ENCODE measurements around the gene PROC. TPM values are rescaled to one million over a fixed set of nuclear protein-coding genes. Genes with fewer than 3 reads are reported as not detected.

The PROC gene
- total RNA-seq, 1 experiment from 2014 or later = not detected

GRCh38 chr2:127413782-127414637 lies 4.2 kb upstream of the PROC start:
- Histone ChIP-seq H3K79me2 (ENCODE audit: insufficient read depth, low read length) (no peaks in the 10 kb centered on the region), H2AFZ (ENCODE audit: low read depth, low read length, poor library complexity, severe bottlenecking) (no peak overlapping the region), H3K9me2 (ENCODE audit: insufficient read depth) (no peaks in the 10 kb centered on the region), H4K20me1 (ENCODE audit: insufficient read depth) (no peaks in the 10 kb centered on the region), H3K27ac (ENCODE audit: low read depth, low read length) (no peak overlapping the region), H3K27me3 (ENCODE audit: insufficient read depth, low read length) (no peaks in the 10 kb centered on the region; the same call in 1 of the 2 replicates), H3K9me3 (ENCODE audit: control insufficient read depth in 1 of 2, insufficient read depth in 1 of 2, low read depth in 1 of 2, low read length in 2 of 2) (no peaks in the 10 kb centered on the region), H3K9ac (ENCODE audit: low read length) (no peak overlapping the region), H3K4me2 (ENCODE audit: low read length) (peak overlapping the region; percentile 7; the same call in 1 of the 2 replicates), H3K4me3 (replicated peaks in 1 of 2; ENCODE audit: low read depth in 1 of 2, low read length in 2 of 2) (no peak overlapping the region), H3K36me3 (ENCODE audit: control insufficient read depth in 1 of 2, insufficient read depth in 2 of 2, low read length in 2 of 2) (no peaks in the 10 kb centered on the region), H3K4me1 (ENCODE audit: control insufficient read depth in 1 of 2, insufficient read depth in 2 of 2, low read length in 2 of 2) (peaks cover 17 to 34% of the 10 kb centered on the region in 2 experiments)
- ChIA-PET POLR2A (no interaction called here), RAD21 (ENCODE audit: low non-redundant PET in 1 of 2, low total read pairs in 2 of 2, uncharacterized antibody in 2 of 2, unreplicated experiment in 2 of 2) (no interaction called here), CTCF (interaction anchor here (4.0 kb wide), 1 partner anchor 217 kb away, joined by 22 read pairs; no protein-coding TSS in a partner anchor)
- intact Hi-C loops (cut with micrococcal nuclease) = loop anchor here (5.0 kb wide), 1 partner anchor 57 kb away; no protein-coding TSS in a partner anchor
- ATAC-seq = no peak
- no peak for DNase-seq (ENCODE audit: low read depth, low spot score)
- TF ChIP-seq REST (IDR thresholded peaks at IDR 0.05; ENCODE audit: low read depth) (no peak), EZH2 (IDR thresholded peaks at IDR 0.05) (no peak)
- no TSS peak for BruUV-seq (replicated peaks)

All from HCT116 (cell line).